OCI-LY1 (cell line): ENCODE measurements around the gene S100A16.

ENCODE experiments used
- H2AFZ ChIP-seq: fragments of 200-600 bp; sonication (generic), shearing (Covaris generic); 2 replicates; pipeline ENCODE4 v1.6.0; 2014; ENCODE audit warnings: antibody characterized with exemption, mild to moderate bottlenecking, low read length
- H3F3A ChIP-seq: fragments of 200-600 bp; sonication (generic), shearing (Covaris generic); 2 replicates; pipeline ENCODE4 v1.6.0; 2014; ENCODE audit warnings: mild to moderate bottlenecking, antibody characterized with exemption, low read length, moderate library complexity; ENCODE audit not compliant: insufficient read depth
- H3K27ac ChIP-seq: fragments of 200-600 bp; sonication (generic); 2 replicates; pipeline ENCODE4 v1.5.1; 2014; ENCODE audit warnings: low read length, mixed run types, mild to moderate bottlenecking, low read depth; ENCODE audit not compliant: poor library complexity, severe bottlenecking
- H3K27me3 ChIP-seq: fragments of 200-600 bp; sonication (generic); 2 replicates; pipeline ENCODE4 v1.6.0; 2014; ENCODE audit warnings: antibody characterized with exemption, mild to moderate bottlenecking, low read length, moderate library complexity; ENCODE audit not compliant: insufficient read depth
- H3K36me3 ChIP-seq: fragments of 200-600 bp; sonication (generic); 2 replicates; pipeline ENCODE4 v1.6.1; 2014; ENCODE audit warnings: mild to moderate bottlenecking, antibody characterized with exemption, low read length, moderate library complexity, mixed read lengths; ENCODE audit not compliant: insufficient read depth
- H3K4me1 ChIP-seq: fragments of 200-600 bp; sonication (generic); 2 replicates; pipeline ENCODE4 v1.5.1; 2014; ENCODE audit warnings: mild to moderate bottlenecking, low read length, moderate library complexity; ENCODE audit not compliant: insufficient read depth, severe bottlenecking
- H3K4me2 ChIP-seq: fragments of 200-600 bp; sonication (generic), shearing (Covaris generic); 2 replicates; pipeline ENCODE4 v1.6.1; 2014; ENCODE audit warnings: low read length
- H3K4me3 ChIP-seq: fragments of 200-600 bp; sonication (generic); 2 replicates; pipeline ENCODE4 v1.5.1; 2014; ENCODE audit warnings: low read length, low read depth, mild to moderate bottlenecking, mixed read lengths; ENCODE audit not compliant: poor library complexity, severe bottlenecking
- H3K79me2 ChIP-seq: fragments of 200-600 bp; shearing (Covaris generic); 2 replicates; pipeline ENCODE4 v1.6.1; 2016; ENCODE audit warnings: mixed run types, low read length, mixed read lengths; ENCODE audit not compliant: insufficient read depth
- H3K9ac ChIP-seq: fragments of 200-600 bp; sonication (generic), shearing (Covaris generic); 2 replicates; pipeline ENCODE4 v1.6.1; 2014; ENCODE audit warnings: mild to moderate bottlenecking, low read length, mixed read lengths
- H3K9me2 ChIP-seq: fragments of 200-600 bp; sonication (generic), shearing (Covaris generic); 2 replicates; pipeline ENCODE4 v1.6.1; 2014; ENCODE audit warnings: low read depth, mild to moderate bottlenecking, low read length, mixed read lengths
- H3K9me3 ChIP-seq: fragments of 200-600 bp; shearing (Covaris generic); 2 replicates; pipeline ENCODE4 v1.6.1; 2014; ENCODE audit warnings: low read length, mixed read lengths
- H4K20me1 ChIP-seq: fragments of 200-600 bp; sonication (generic), shearing (Covaris generic); 2 replicates; pipeline ENCODE4 v1.6.0; 2016; ENCODE audit warnings: mild to moderate bottlenecking, low read length; ENCODE audit not compliant: insufficient read depth
- CTCF ChIP-seq: fragments of 200-600 bp; sonication (generic), shearing (Covaris generic); IDR thresholded peaks from 2 replicates; pipeline ENCODE4 v1.5.1; 2017; ENCODE audit warnings: mild to moderate bottlenecking, antibody characterized with exemption, low read length, moderate library complexity, mixed read lengths
- EZH2 ChIP-seq: fragments of 200-600 bp; sonication (generic), shearing (Covaris generic); IDR thresholded peaks from 2 replicates; pipeline ENCODE4 v1.8.0; 2017; ENCODE audit warnings: borderline replicate concordance, mixed run types, mild to moderate bottlenecking, antibody characterized with exemption, low read length, moderate library complexity, mixed read lengths

The S100A16 gene

GRCh38 chr1:153616917-153617311 is 4.0 kb upstream of the S100A16 start:
- no peak overlapping the region for H3K4me2 ChIP-seq
- no peak overlapping the region for H3K4me3 ChIP-seq
- no peaks in the 10 kb centered on the region for H3F3A ChIP-seq
- H3K9me2 ChIP-seq = no peaks in the 10 kb centered on the region
- no peaks in the 10 kb centered on the region for H3K4me1 ChIP-seq
- H3K27ac ChIP-seq = no peak overlapping the region
- no peaks in the 10 kb centered on the region; the same call in 1 of the 2 replicates for H3K36me3 ChIP-seq
- H3K27me3 ChIP-seq = no peaks in the 10 kb centered on the region
- no peak overlapping the region for H3K9ac ChIP-seq
- H3K9me3 ChIP-seq = no peaks in the 10 kb centered on the region
- no peaks in the 10 kb centered on the region for H4K20me1 ChIP-seq
- TF ChIP-seq EZH2 (no peak), CTCF (no peak)
- H3K79me2 ChIP-seq = no peaks in the 10 kb centered on the region
- no peak overlapping the region for H2AFZ ChIP-seq

DNA sequence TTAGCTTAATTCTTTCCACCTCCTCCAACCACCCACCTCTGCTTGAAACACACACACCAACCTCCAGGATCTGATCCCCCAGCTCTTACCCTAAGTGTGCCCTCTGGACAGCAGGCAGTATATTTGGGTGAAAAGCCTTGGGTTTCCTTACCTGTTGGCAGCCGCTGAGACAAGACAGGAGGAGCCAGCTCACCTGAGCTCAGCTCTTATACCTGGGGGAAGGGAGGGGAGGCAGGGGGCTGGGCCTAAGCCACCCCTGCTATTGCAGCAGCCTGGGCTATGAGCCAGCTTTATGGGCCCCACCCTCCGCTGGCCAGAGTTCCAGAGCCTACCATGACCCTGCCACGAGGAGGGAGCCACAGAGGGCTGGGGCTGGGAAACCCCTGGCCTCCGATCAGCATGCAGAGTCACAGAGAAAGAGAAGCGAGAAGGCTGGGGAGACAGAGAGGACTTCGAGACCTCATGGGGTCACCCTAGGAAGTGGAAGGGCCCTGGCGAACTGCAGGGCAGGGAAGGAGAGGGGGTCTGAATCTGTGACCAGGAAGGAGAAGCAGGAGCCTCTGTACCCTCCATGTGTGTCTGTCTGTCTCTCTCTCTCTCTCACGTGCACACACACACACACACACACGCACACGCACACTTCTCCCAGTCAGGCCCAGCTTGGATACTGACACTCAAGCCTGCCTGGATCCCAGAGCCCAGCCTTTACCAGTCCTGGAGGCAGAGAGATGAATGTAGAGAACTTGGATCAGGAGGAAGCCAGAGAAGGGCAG is 3.4 kb upstream of the S100A16 start, which contains the start of gene S100A14:
TSS of gene S100A14 (minus strand) at position 182 of the 773 bp plus-strand sequence. CDS start 467 bp downstream, outside the sequence.
- no peaks in the 10 kb centered on the region for H3K9me3 ChIP-seq
- H4K20me1 ChIP-seq = no peaks in the 10 kb centered on the region
- H3K4me3 ChIP-seq = no peak within 1 kb of the TSS
- H3K79me2 ChIP-seq = no peaks in the 10 kb centered on the region
- H3K9ac ChIP-seq = no peak within 1 kb of the TSS
- H3K4me2 ChIP-seq = no peak within 1 kb of the TSS
- no peak within 1 kb of the TSS for H3K27ac ChIP-seq
- no peaks in the 10 kb centered on the region for H3K9me2 ChIP-seq
- no peaks in the 10 kb centered on the region for H3K27me3 ChIP-seq
- H3F3A ChIP-seq = no peaks in the 10 kb centered on the region
- no peaks in the 10 kb centered on the region for H3K4me1 ChIP-seq
- no peaks in the 10 kb centered on the region; the same call in 1 of the 2 replicates for H3K36me3 ChIP-seq
- TF ChIP-seq EZH2 (no peak), CTCF (no peak)
- H2AFZ ChIP-seq = no peak within 1 kb of the TSS

GRCh38 chr1:153615406-153615805 is 2.5 kb upstream of the S100A16 start:
- H3K27me3 ChIP-seq = no peaks in the 10 kb centered on the region
- H4K20me1 ChIP-seq = no peaks in the 10 kb centered on the region
- H3K4me2 ChIP-seq = no peak overlapping the region
- no peaks in the 10 kb centered on the region; the same call in 1 of the 2 replicates for H3K36me3 ChIP-seq
- H3F3A ChIP-seq = no peaks in the 10 kb centered on the region
- no peak overlapping the region for H3K9ac ChIP-seq
- no peak overlapping the region for H3K4me3 ChIP-seq
- no peak overlapping the region for H2AFZ ChIP-seq
- TF ChIP-seq CTCF = no peak
- no peak for TF ChIP-seq EZH2
- no peaks in the 10 kb centered on the region for H3K9me3 ChIP-seq
- no peaks in the 10 kb centered on the region for H3K79me2 ChIP-seq
- H3K27ac ChIP-seq = no peak overlapping the region
- no peaks in the 10 kb centered on the region for H3K9me2 ChIP-seq
- H3K4me1 ChIP-seq = no peaks in the 10 kb centered on the region
